K562 (cell line): Measurements from ENCODE around the gene FRMD4A. TPM values are rescaled to one million over a fixed set of nuclear protein-coding genes. Genes with fewer than 3 reads are reported as not detected.

Experiments used
- ATAC-seq: fragments of 200-7000 bp; cut with Tn5 transposase; 3 replicates; pipeline ENCODE4 v1.9.1; 2020; ENCODE audit warnings: moderate library complexity
- BruUV-seq: library from RNA; stranded (reverse); fragments of 400-500 nt; replicated peaks from 2 replicates; lab custom pipeline; 2021; lab: Mats Ljungman, UMichigan
- CTCF ChIA-PET: fragments of 300-600 bp; formaldehyde crosslinking; extraction: SDS; loops from one replicate; lab custom pipeline; 2021; ENCODE audit warnings: low intra/inter-chr PET ratio; lab: Yijun Ruan, JAX
- POLR2A ChIA-PET: fragments of 300-600, 350-650 bp; sonication (Branson Sonifier 250); formaldehyde crosslinking; extraction: SDS; loops from one replicate; lab custom pipeline; 2021; ENCODE audit warnings: antibody characterized with exemption, inconsistent platforms; lab: Yijun Ruan, JAX
- DNase-seq, 4 experiments: peaks; one replicate each; pipeline versions ENCODE4 v3.0.0 to v3.0.0-alpha.2; 2011 to 2018; ENCODE audit warnings: low spot score in 3 of 4, mixed read lengths in 3 of 4; ENCODE audit errors: extremely low read depth in 1 of 4
- FAIRE-seq: peaks from 2 replicates; lab custom pipeline; 2011; peaks lifted over from hg19 to GRCh38; lab: Jason Lieb, UNC
- H2AFZ ChIP-seq: 2 replicates; pipeline ENCODE4 v1.6.0; 2011; ENCODE audit warnings: low read depth, low read length, control low read depth, inconsistent platforms
- H3K27ac ChIP-seq: fragments of 200-600 bp; 3 replicates; pipeline ENCODE4 v1.8.0; 2011; ENCODE audit warnings: low read depth, mild to moderate bottlenecking, control low read depth, inconsistent platforms, low read length, moderate library complexity, mixed read lengths; ENCODE audit errors: extremely low read depth
- H3K27me3 ChIP-seq, 2 experiments: fragments of 300-600 bp in 1 of 2; 2 replicates in 1 of 2; 3 replicates in 1 of 2; pipeline versions ENCODE4 v1.6.0 to v1.8.0; 2011; ENCODE audit warnings: inconsistent platforms in 2 of 2, low read length in 2 of 2, mild to moderate bottlenecking in 1 of 2, mixed read lengths in 1 of 2, moderate library complexity in 1 of 2; ENCODE audit not compliant: control insufficient read depth in 2 of 2, insufficient read depth in 2 of 2
- H3K36me3 ChIP-seq: fragments of 300-600 bp; 3 replicates; pipeline ENCODE4 v1.8.0; 2011; ENCODE audit warnings: mild to moderate bottlenecking, low read length, inconsistent platforms; ENCODE audit not compliant: control insufficient read depth, insufficient read depth
- H3K4me1 ChIP-seq, 2 experiments: fragments of 200-600 bp in 1 of 2; replicated peaks in 1 of 2; 2 replicates in 1 of 2; 3 replicates in 1 of 2; pipeline versions ENCODE4 v1.5.1 to v1.8.0; 2011; ENCODE audit warnings: inconsistent platforms in 2 of 2, low read length in 2 of 2, mild to moderate bottlenecking in 1 of 2, mixed read lengths in 1 of 2, moderate library complexity in 1 of 2; ENCODE audit not compliant: control insufficient read depth in 2 of 2, insufficient read depth in 2 of 2
- H3K4me2 ChIP-seq: 2 replicates; pipeline ENCODE4 v1.6.1; 2011; ENCODE audit warnings: low read length, control low read depth, inconsistent platforms, mixed read lengths; ENCODE audit not compliant: insufficient read depth
- H3K4me3 ChIP-seq: fragments of 200-600 bp; sonication (generic), shearing (Covaris generic); 2 replicates; pipeline ENCODE4 v1.5.1; 2016; ENCODE audit warnings: control low read depth, inconsistent platforms
- H3K79me2 ChIP-seq: fragments of 200-600 bp; 3 replicates; pipeline ENCODE4 v1.8.0; 2011; ENCODE audit warnings: low read length, inconsistent platforms; ENCODE audit not compliant: control insufficient read depth, insufficient read depth
- H3K9ac ChIP-seq, 2 experiments: 2 replicates each; pipeline versions ENCODE4 v1.6.0 to v1.6.1; 2011; ENCODE audit warnings: low read depth in 2 of 2, low read length in 2 of 2, control low read depth in 1 of 2, inconsistent platforms in 1 of 2, mild to moderate bottlenecking in 1 of 2, mixed read lengths in 1 of 2; ENCODE audit not compliant: insufficient read depth in 1 of 2
- H3K9me1 ChIP-seq: one replicate; pipeline ENCODE4 v1.6.0; 2011; ENCODE audit warnings: inconsistent platforms, mild to moderate bottlenecking, low read length, moderate library complexity; ENCODE audit not compliant: control insufficient read depth, insufficient read depth
- H3K9me3 ChIP-seq: replicated peaks from 2 replicates; pipeline ENCODE4 v1.5.1; 2011; ENCODE audit warnings: low read depth, low read length, inconsistent platforms; ENCODE audit not compliant: control insufficient read depth, insufficient read depth
- H4K20me1 ChIP-seq: replicated peaks from 2 replicates; pipeline ENCODE4 v1.6.1; 2011; ENCODE audit warnings: low read length, inconsistent platforms, mixed read lengths; ENCODE audit not compliant: control insufficient read depth, insufficient read depth
- C11orf30 ChIP-seq: fragments of 450-650 bp; IDR thresholded peaks from 2 replicates; pipeline ENCODE4 v1.6.1; 2016; ENCODE audit warnings: low read depth, mild to moderate bottlenecking
- CUX1 ChIP-seq: fragments of 200-800 bp; sonication (Bioruptor generic); IDR thresholded peaks from 2 replicates; pipeline ENCODE4 v1.6.1; 2016; ENCODE audit warnings: missing genetic modification characterization, missing compliant biosample characterization
- ILK ChIP-seq: fragments of 450-650 bp; IDR thresholded peaks from 2 replicates; pipeline ENCODE4 v1.6.1; 2016; ENCODE audit warnings: missing genetic modification characterization, low read depth, mild to moderate bottlenecking, missing compliant biosample characterization, moderate library complexity, borderline replicate concordance
- RB1 ChIP-seq: fragments of 450-650 bp; IDR thresholded peaks from 2 replicates; pipeline ENCODE4 v1.6.1; 2017; ENCODE audit warnings: low read depth, mild to moderate bottlenecking
- WGBS: fragments of 100-300 bp; shearing (Covaris generic); methylation state at CpG from one replicate; pipeline ENCODE4 v1.1.6; 2016; ENCODE audit warnings: low coverage, mixed read lengths; ENCODE audit not compliant: insufficient coverage; ENCODE audit errors: missing lambda C conversion rate; 5-methylcytosine and 5-hydroxymethylcytosine counted together
- in situ Hi-C: fragments of 300-500 bp; cut with MboI; formaldehyde crosslinking; loops from 4 replicates; pipeline ENCODE4 v1.15.0; 2018; ENCODE audit warnings: inconsistent platforms, mixed read lengths
- intact Hi-C: fragments of 100-400 bp; cut with micrococcal nuclease; formaldehyde crosslinking; loops from 2 replicates; pipeline ENCODE4 v1.14.2; 2022
- polyA plus RNA-seq, 8 experiments: library from polyadenylated mRNA; depleted of rRNA in 4 of 8; stranded (reverse) in 5 of 8; unstranded in 3 of 8; fragments of >200 nt; fragmentation: Nextera tagmentation in 2 of 8; fragmentation: Illumina TruSeq in 1 of 8; extraction: Ambion mirVana in 2 of 8; extraction: Trizol in 1 of 8; gene quantifications; 2 replicates each; pipeline versions ENCODE4 v1.2.1 to v1.2.3, GENCODE V29; 2011 to 2014; ENCODE audit warnings: inconsistent platforms in 1 of 8, missing spikeins in 1 of 8
- total RNA-seq, 7 experiments: library from RNA; depleted of rRNA in 6 of 7; stranded (reverse); fragments of >200 nt in 6 of 7; fragmentation: Illumina TruSeq in 2 of 7; extraction: Trizol in 2 of 7; gene quantifications; 2 replicates each; pipeline versions ENCODE4 v1.2.1 to v1.2.3, GENCODE V29; 2011 to 2021; ENCODE audit warnings: low replicate concordance in 1 of 7

FRMD4A gene
- total and polyA plus RNA-seq, 9 of the 15 experiments (the other 6 are each of a cell fraction or from before 2014, with no cell fraction given), result 0.80 to 5.2 (median 3.0) TPM

DNA sequence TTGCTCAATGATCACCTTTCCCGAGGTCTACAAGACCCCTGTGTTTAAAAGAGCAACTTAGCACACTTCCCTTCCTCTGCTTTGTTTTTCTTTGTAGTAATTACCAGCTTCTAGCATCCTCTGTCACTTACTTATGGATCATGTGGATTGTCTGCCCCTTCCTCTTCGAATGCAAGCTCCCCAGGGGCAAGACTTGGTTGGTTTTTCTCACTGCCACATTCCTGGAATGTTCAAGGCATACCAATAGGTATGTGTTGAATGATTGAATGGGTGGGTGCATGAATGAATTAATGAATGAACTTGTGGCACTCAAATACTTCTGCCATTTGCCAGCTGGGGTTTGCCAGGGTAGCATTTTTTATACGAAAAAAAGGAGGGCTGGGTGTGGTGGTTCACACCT is 450.0 kb downstream of the FRMD4A start:
- in situ Hi-C loops, result no loop called here
- no peak for TF ChIP-seq RB1
- no peak for TF ChIP-seq ILK
- no peak for TF ChIP-seq CUX1 (CRISPR knock-in tag)
- no peak for TF ChIP-seq C11orf30

More for the DNA sequence above, 450.0 kb downstream of the FRMD4A start:
- POLR2A ChIA-PET, result interaction anchor here (0.5 to 0.8 kb wide), 2 partner anchors 21 to 1169 kb away, joined by 4 read pairs; no protein-coding TSS in a partner anchor
- H3K36me3 ChIP-seq, result no peaks in the 10 kb centered on the region
- no peak overlapping the region for H3K4me2 ChIP-seq
- ATAC-seq (no peak), FAIRE-seq (no peak), DNase-seq (no peak)
- no peaks in the 10 kb centered on the region for H3K9me3 ChIP-seq
- CTCF ChIA-PET, result no interaction called here
- no peak overlapping the region for H3K27ac ChIP-seq
- H3K4me1 ChIP-seq, result no peaks in the 10 kb centered on the region
- peaks cover under 1 to 25% of the 10 kb centered on the region in 2 experiments; a peak in 2 of 5 replicates for H3K27me3 ChIP-seq
- intact Hi-C loops, result no loop called here
- H3K9me1 ChIP-seq, result no peaks in the 10 kb centered on the region
- H4K20me1 ChIP-seq, result no peaks in the 10 kb centered on the region
- no TSS peak for BruUV-seq
- H3K9ac ChIP-seq, result no peak overlapping the region
- H3K79me2 ChIP-seq, result no peaks in the 10 kb centered on the region
- H3K4me3 ChIP-seq, result no peak overlapping the region
- WGBS, result 0% methylated on average over 3 of the region's 3 CpGs
- H2AFZ ChIP-seq, result no peak overlapping the region
